ENCODE measurements around the gene IP6K2.
A peak's percentile ranks its signal among the peaks of the same experiment; 100 is the strongest.

IP6K2 gene

GRCh38 chr3:48747706-48748105 is 30.7 kb upstream of the IP6K2 start:
- TF ChIP-seq ZBTB7A (IDR thresholded peaks at IDR 0.05; ENCODE audit: low read depth) (no peak), TEAD4 (IDR thresholded peaks at IDR 0.05) (no peak), REST (IDR thresholded peaks at IDR 0.05; ENCODE audit: low read depth) (no peak), YY1 (IDR thresholded peaks at IDR 0.05; ENCODE audit: low read depth) (no peak), MAX (IDR thresholded peaks at IDR 0.05) (no peak), USF1 (IDR thresholded peaks at IDR 0.05) (no peak), TAF1 (IDR thresholded peaks at IDR 0.05; ENCODE audit: low read depth) (no peak), TCF12 (IDR thresholded peaks at IDR 0.05; ENCODE audit: low read depth) (no peak), EP300 (IDR thresholded peaks at IDR 0.05; ENCODE audit: borderline replicate concordance) (no peak), FOXM1 (IDR thresholded peaks at IDR 0.05; ENCODE audit: borderline replicate concordance, low read depth) (no peak), RAD21 (IDR thresholded peaks at IDR 0.05; ENCODE audit: low read depth) (no peak), CEBPB (IDR thresholded peaks at IDR 0.05) (no peak)

- TF ChIP-seq ZBTB7A (IDR thresholded peaks at IDR 0.05; ENCODE audit: low read depth) (no peak), RAD21 (IDR thresholded peaks at IDR 0.05; ENCODE audit: low read depth) (no peak), YY1 (IDR thresholded peaks at IDR 0.05; ENCODE audit: low read depth) (no peak), TCF12 (IDR thresholded peaks at IDR 0.05; ENCODE audit: low read depth) (no peak), TAF1 (IDR thresholded peaks at IDR 0.05; ENCODE audit: low read depth) (no peak), MAX (IDR thresholded peaks at IDR 0.05) (no peak)
Measured at GRCh38 chr3:48747015-48747615, 30.1 kb upstream of the IP6K2 start.

GRCh38 chr3:48743773-48744172 is 26.8 kb upstream of the IP6K2 start:
- TF ChIP-seq TEAD4 (IDR thresholded peaks at IDR 0.05) (no peak), FOXM1 (IDR thresholded peaks at IDR 0.05; ENCODE audit: borderline replicate concordance, low read depth) (no peak), CREB1 (IDR thresholded peaks at IDR 0.05; ENCODE audit: low read depth) (no peak), USF1 (IDR thresholded peaks at IDR 0.05) (no peak)

- TF ChIP-seq TEAD4 (IDR thresholded peaks at IDR 0.05) (no peak), RAD21 (IDR thresholded peaks at IDR 0.05; ENCODE audit: low read depth) (peak; percentile 58), NFIC (IDR thresholded peaks at IDR 0.05) (peak; percentile 65), MAX (IDR thresholded peaks at IDR 0.05) (peak; percentile 33; the same call in 1 of the 2 replicates), USF1 (IDR thresholded peaks at IDR 0.05) (0 out of 2 replicates have a peak, but pooled peaks have one; percentile 2)
Measured at GRCh38 chr3:48739955-48740823, 23.2 kb upstream of the IP6K2 start.

- TF ChIP-seq YY1 (IDR thresholded peaks at IDR 0.05; ENCODE audit: low read depth) (no peak), FOXM1 (IDR thresholded peaks at IDR 0.05; ENCODE audit: borderline replicate concordance, low read depth) (no peak), MAX (IDR thresholded peaks at IDR 0.05) (no peak), EP300 (IDR thresholded peaks at IDR 0.05; ENCODE audit: borderline replicate concordance) (no peak)
Measured at GRCh38 chr3:48739617-48739954, 22.6 kb upstream of the IP6K2 start.

GRCh38 chr3:48738926-48739616 is 22.1 kb upstream of the IP6K2 start:
- TF ChIP-seq YY1 (IDR thresholded peaks at IDR 0.05; ENCODE audit: low read depth) (no peak), ZBTB7A (IDR thresholded peaks at IDR 0.05; ENCODE audit: low read depth) (no peak), CREB1 (IDR thresholded peaks at IDR 0.05; ENCODE audit: low read depth) (no peak), TCF12 (IDR thresholded peaks at IDR 0.05; ENCODE audit: low read depth) (no peak), EP300 (IDR thresholded peaks at IDR 0.05; ENCODE audit: borderline replicate concordance) (no peak), RAD21 (IDR thresholded peaks at IDR 0.05; ENCODE audit: low read depth) (no peak), FOXM1 (IDR thresholded peaks at IDR 0.05; ENCODE audit: borderline replicate concordance, low read depth) (no peak), TAF1 (IDR thresholded peaks at IDR 0.05; ENCODE audit: low read depth) (no peak), USF1 (IDR thresholded peaks at IDR 0.05) (no peak), MAX (IDR thresholded peaks at IDR 0.05) (no peak), NFIC (IDR thresholded peaks at IDR 0.05) (no peak)
